Measurements from ENCODE around the gene GPR17.

GPR17 gene

GRCh38 chr2:127599211-127599610 is 46.7 kb upstream of the GPR17 start:
- no peak for DNase-seq (ENCODE audit: low read depth)
- no peak overlapping the region for H3K4me3 ChIP-seq (ENCODE audit: low read length)
- no peak for TF ChIP-seq CTCF (conservative IDR thresholded peaks at IDR 0.05; ENCODE audit: low read depth, low read length)

GRCh38 chr2:127604986-127605385 is 41.0 kb upstream of the GPR17 start:
- no peak for TF ChIP-seq CTCF (conservative IDR thresholded peaks at IDR 0.05; ENCODE audit: low read depth, low read length)
- H3K4me3 ChIP-seq (ENCODE audit: low read length): no peak overlapping the region
- no peak for DNase-seq (ENCODE audit: low read depth)

- TF ChIP-seq CTCF (conservative IDR thresholded peaks at IDR 0.05; ENCODE audit: low read depth, low read length): no peak
- no peak for DNase-seq (ENCODE audit: low read depth)
- no peak overlapping the region for H3K4me3 ChIP-seq (ENCODE audit: low read length)
These were observed 40.2 kb upstream of the GPR17 start for GRCh38 chr2:127605691-127606263.

GRCh38 chr2:127606625-127607398 is 39.1 kb upstream of the GPR17 start:
- no peak overlapping the region for H3K4me3 ChIP-seq (ENCODE audit: low read length)
- no peak for TF ChIP-seq CTCF (conservative IDR thresholded peaks at IDR 0.05; ENCODE audit: low read depth, low read length)
- DNase-seq (ENCODE audit: low read depth): no peak

- no peak for TF ChIP-seq CTCF (conservative IDR thresholded peaks at IDR 0.05; ENCODE audit: low read depth, low read length)
- no peak for DNase-seq (ENCODE audit: low read depth)
- H3K4me3 ChIP-seq (ENCODE audit: low read length): no peak overlapping the region
These were observed 38.5 kb upstream of the GPR17 start for GRCh38 chr2:127607399-127607908.

- no peak for DNase-seq (ENCODE audit: low read depth)
- TF ChIP-seq CTCF (conservative IDR thresholded peaks at IDR 0.05; ENCODE audit: low read depth, low read length): no peak
- H3K4me3 ChIP-seq (ENCODE audit: low read length): no peak overlapping the region
These were observed 37.6 kb upstream of the GPR17 start for GRCh38 chr2:127608061-127609030.
